ENCODE measurements around the gene SAV1. TPM values are rescaled to one million over a fixed set of nuclear protein-coding genes. Genes with fewer than 3 reads are reported as not detected.

The SAV1 gene
- total RNA-seq, 1 experiment from 2014 or later: 37.1 TPM

GRCh38 chr14:50647282-50647681 lies 20.8 kb downstream of the SAV1 start:
- no TSS peak for BruUV-seq (replicated peaks)
- no peaks in the 10 kb centered on the region; the same call in 1 of the 2 replicates for H3K9me3 ChIP-seq (ENCODE audit: insufficient read depth, low read depth)
- no peaks in the 10 kb centered on the region; the same call in 1 of the 2 replicates for H3K36me3 ChIP-seq (ENCODE audit: low read depth)
- H3K4me3 ChIP-seq: no peak overlapping the region
- H3F3A ChIP-seq (ENCODE audit: insufficient read depth, low read depth): no peaks in the 10 kb centered on the region
- H3K27me3 ChIP-seq (ENCODE audit: insufficient read depth, low read depth): no peaks in the 10 kb centered on the region
- no peak for DNase-seq
- no peak overlapping the region for H2AFZ ChIP-seq
- ChIA-PET POLR2A (ENCODE audit: unreplicated experiment) (interaction anchor here (0.7 kb wide), 1 partner anchor 578 kb away, joined by 4 read pairs; no protein-coding TSS in a partner anchor), CTCF (no interaction called here)
- no peak overlapping the region for H3K27ac ChIP-seq
- no peaks in the 10 kb centered on the region; the same call in 1 of the 2 replicates for H4K20me1 ChIP-seq (ENCODE audit: insufficient read depth)
- H3K4me2 ChIP-seq: no peak overlapping the region
- intact Hi-C loops (cut with micrococcal nuclease; ENCODE audit: unreplicated experiment): no loop called here
- peaks cover 29% of the 10 kb centered on the region; the same call in 1 of the 2 replicates for H3K79me2 ChIP-seq (ENCODE audit: low read depth)
- H3K9me2 ChIP-seq (ENCODE audit: insufficient read depth): no peaks in the 10 kb centered on the region
- no peaks in the 10 kb centered on the region for H3K4me1 ChIP-seq (replicated peaks; ENCODE audit: insufficient read depth)
- TF ChIP-seq, protein P1, sequence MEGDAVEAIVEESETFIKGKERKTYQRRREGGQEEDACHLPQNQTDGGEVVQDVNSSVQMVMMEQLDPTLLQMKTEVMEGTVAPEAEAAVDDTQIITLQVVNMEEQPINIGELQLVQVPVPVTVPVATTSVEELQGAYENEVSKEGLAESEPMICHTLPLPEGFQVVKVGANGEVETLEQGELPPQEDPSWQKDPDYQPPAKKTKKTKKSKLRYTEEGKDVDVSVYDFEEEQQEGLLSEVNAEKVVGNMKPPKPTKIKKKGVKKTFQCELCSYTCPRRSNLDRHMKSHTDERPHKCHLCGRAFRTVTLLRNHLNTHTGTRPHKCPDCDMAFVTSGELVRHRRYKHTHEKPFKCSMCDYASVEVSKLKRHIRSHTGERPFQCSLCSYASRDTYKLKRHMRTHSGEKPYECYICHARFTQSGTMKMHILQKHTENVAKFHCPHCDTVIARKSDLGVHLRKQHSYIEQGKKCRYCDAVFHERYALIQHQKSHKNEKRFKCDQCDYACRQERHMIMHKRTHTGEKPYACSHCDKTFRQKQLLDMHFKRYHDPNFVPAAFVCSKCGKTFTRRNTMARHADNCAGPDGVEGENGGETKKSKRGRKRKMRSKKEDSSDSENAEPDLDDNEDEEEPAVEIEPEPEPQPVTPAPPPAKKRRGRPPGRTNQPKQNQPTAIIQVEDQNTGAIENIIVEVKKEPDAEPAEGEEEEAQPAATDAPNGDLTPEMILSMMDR (conservative IDR thresholded peaks at IDR 0.05): no peak
- TF ChIP-seq EZH2 (IDR thresholded peaks at IDR 0.05; ENCODE audit: low read depth): no peak

DNA sequence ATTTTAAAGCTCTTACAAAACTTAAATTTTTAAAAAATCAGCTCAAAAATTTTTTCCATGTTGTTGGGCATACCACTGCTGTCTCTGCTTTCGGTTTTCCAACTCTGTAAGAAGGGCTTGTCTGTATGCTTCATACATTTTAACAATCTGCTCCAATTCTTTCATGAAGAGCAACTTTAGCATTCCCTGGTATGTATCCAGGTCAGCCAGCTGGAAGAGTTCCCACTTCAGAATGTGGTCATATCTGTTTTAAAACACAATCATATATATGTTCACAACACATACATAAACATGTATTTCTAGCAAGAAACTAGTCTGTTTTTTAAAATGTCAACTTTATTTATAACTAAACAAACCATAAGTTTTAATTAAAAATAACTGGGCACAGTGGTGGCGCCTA lies 33.0 kb downstream of the SAV1 start:
- H3K27ac ChIP-seq: no peak overlapping the region
- H3F3A ChIP-seq (ENCODE audit: insufficient read depth, low read depth): no peaks in the 10 kb centered on the region; the same call in 1 of the 2 replicates
- no peaks in the 10 kb centered on the region for H3K9me2 ChIP-seq (ENCODE audit: insufficient read depth)
- BruUV-seq (replicated peaks): no TSS peak
- H4K20me1 ChIP-seq (ENCODE audit: insufficient read depth): no peaks in the 10 kb centered on the region; the same call in 1 of the 2 replicates
- no peaks in the 10 kb centered on the region for H3K9me3 ChIP-seq (ENCODE audit: insufficient read depth, low read depth)
- H3K4me2 ChIP-seq: no peak overlapping the region
- no peak for TF ChIP-seq EZH2 (IDR thresholded peaks at IDR 0.05; ENCODE audit: low read depth)
- TF ChIP-seq, protein P1 (conservative IDR thresholded peaks at IDR 0.05): no peak
- intact Hi-C loops (cut with micrococcal nuclease; ENCODE audit: unreplicated experiment): no loop called here
- H3K4me1 ChIP-seq (replicated peaks; ENCODE audit: insufficient read depth): no peaks in the 10 kb centered on the region
- ChIA-PET POLR2A (ENCODE audit: unreplicated experiment) (no interaction called here), CTCF (no interaction called here)
- H3K79me2 ChIP-seq (ENCODE audit: low read depth): no peaks in the 10 kb centered on the region
- H3K36me3 ChIP-seq (ENCODE audit: low read depth): peaks cover 16% of the 10 kb centered on the region; the same call in 1 of the 2 replicates
- no peak for DNase-seq
- no peak overlapping the region for H2AFZ ChIP-seq
- H3K27me3 ChIP-seq (ENCODE audit: insufficient read depth, low read depth): no peaks in the 10 kb centered on the region
- H3K4me3 ChIP-seq: no peak overlapping the region

DNA sequence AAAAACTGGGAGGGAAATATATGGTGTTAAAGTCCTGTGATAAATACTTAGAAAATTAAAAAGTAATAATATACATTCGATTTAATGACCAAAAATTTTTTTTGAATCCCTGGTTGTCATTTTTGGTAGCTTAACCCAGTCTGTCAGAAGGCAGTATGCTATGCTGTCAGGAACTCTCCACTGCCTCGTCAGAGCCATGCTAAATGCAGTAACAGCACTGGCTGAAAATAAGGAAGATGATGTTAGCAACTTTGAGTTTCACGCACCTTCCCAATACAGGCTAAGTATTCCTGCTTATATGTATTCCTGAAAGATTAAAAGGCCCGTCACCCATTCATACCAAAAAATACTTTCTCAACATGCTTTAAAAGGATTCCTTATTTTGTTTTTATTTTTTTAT lies 34.2 kb downstream of the SAV1 start:
- intact Hi-C loops (cut with micrococcal nuclease; ENCODE audit: unreplicated experiment): no loop called here
- ChIA-PET CTCF (no interaction called here), POLR2A (ENCODE audit: unreplicated experiment) (no interaction called here)
- H2AFZ ChIP-seq: no peak overlapping the region
- H3K4me2 ChIP-seq: no peak overlapping the region
- H3K9me2 ChIP-seq (ENCODE audit: insufficient read depth): no peaks in the 10 kb centered on the region
- no TSS peak for BruUV-seq (replicated peaks)
- no peak for TF ChIP-seq EZH2 (IDR thresholded peaks at IDR 0.05; ENCODE audit: low read depth)
- TF ChIP-seq, protein P1 (conservative IDR thresholded peaks at IDR 0.05): no peak
- no peak for DNase-seq
- H3K27ac ChIP-seq: no peak overlapping the region
- H3K36me3 ChIP-seq (ENCODE audit: low read depth): peaks cover 14% of the 10 kb centered on the region; the same call in 1 of the 2 replicates
- no peak overlapping the region for H3K4me3 ChIP-seq
- H3K79me2 ChIP-seq (ENCODE audit: low read depth): no peaks in the 10 kb centered on the region
- no peaks in the 10 kb centered on the region; the same call in 1 of the 2 replicates for H3F3A ChIP-seq (ENCODE audit: insufficient read depth, low read depth)
- no peaks in the 10 kb centered on the region; the same call in 1 of the 2 replicates for H4K20me1 ChIP-seq (ENCODE audit: insufficient read depth)
- H3K27me3 ChIP-seq (ENCODE audit: insufficient read depth, low read depth): no peaks in the 10 kb centered on the region
- no peaks in the 10 kb centered on the region for H3K4me1 ChIP-seq (replicated peaks; ENCODE audit: insufficient read depth)
- no peaks in the 10 kb centered on the region for H3K9me3 ChIP-seq (ENCODE audit: insufficient read depth, low read depth)
